NCI-H446 (cell line): ENCODE measurements around the gene ZBTB45.

ENCODE experiments used
- DNase-seq, 2 experiments: peaks; one replicate each; lab custom pipeline; 2025; lab: John Stamatoyannopoulos, UW

ZBTB45 gene

GRCh38 chr19:58538257-58539168 lies 18.9 kb upstream of the ZBTB45 start:
- no peak for DNase-seq

- DNase-seq, result no peak
These were observed 17.5 kb upstream of the ZBTB45 start for GRCh38 chr19:58536852-58537798.

- no peak for DNase-seq
These were observed 16.2 kb upstream of the ZBTB45 start for GRCh38 chr19:58535857-58536256.

- no peak for DNase-seq
These were observed 11.6 kb upstream of the ZBTB45 start for GRCh38 chr19:58531034-58531840.

GRCh38 chr19:58529405-58529804 lies 9.8 kb upstream of the ZBTB45 start:
- no peak for DNase-seq

GRCh38 chr19:58522709-58523108 lies 3.1 kb upstream of the ZBTB45 start:
- no peak for DNase-seq

GRCh38 chr19:58521651-58522050 lies 2.0 kb upstream of the ZBTB45 start:
- DNase-seq, result no peak

GRCh38 chr19:58520257-58520599 lies 618 bp upstream of the ZBTB45 start:
- peak in 1 of 2 experiments; percentile 74 for DNase-seq

- DNase-seq, result peak; percentile 46 to 68
These were observed 589 bp downstream of the ZBTB45 start for GRCh38 chr19:58519087-58519354.

- no peak for DNase-seq
These were observed 1.1 kb downstream of the ZBTB45 start for GRCh38 chr19:58518256-58519086.

- DNase-seq, result no peak
These were observed 2.4 kb downstream of the ZBTB45 start for GRCh38 chr19:58516964-58517833.

GRCh38 chr19:58516246-58516836 lies 3.3 kb downstream of the ZBTB45 start:
- no peak for DNase-seq

GRCh38 chr19:58515259-58515658 lies 4.4 kb downstream of the ZBTB45 start:
- DNase-seq, result no peak

GRCh38 chr19:58514564-58515022 lies 5.0 kb downstream of the ZBTB45 start:
- no peak for DNase-seq

- peak; percentile 66 to 93 for DNase-seq
These were observed 5.7 kb downstream of the ZBTB45 start for GRCh38 chr19:58513694-58514563.

- no peak for DNase-seq
These were observed 6.4 kb downstream of the ZBTB45 start for GRCh38 chr19:58513213-58513693.

- DNase-seq, result no peak
These were observed 8.0 kb downstream of the ZBTB45 start, which contains the start of gene SLC27A5 for GRCh38 chr19:58511353-58512208. Gene SLC27A5 (minus strand): TSS chr19:58511992. CDS start chr19:58511955, 37 bp downstream.
